Heart right ventricle (tissue), 16 donors: ENCODE measurements around the gene CXCL16. TPM values are rescaled to one million over a fixed set of nuclear protein-coding genes. Genes with fewer than 3 reads are reported as not detected.
"Not testable (repeated sequence)": the region's sequence is repeated elsewhere in the genome, so short reads cannot be mapped to it uniquely, and the experiment has no call there.

ENCODE experiments used
- ATAC-seq, 8 donors: fragments of 200-7000 bp; cut with Tn5 transposase; one replicate each; pipeline ENCODE4 v1.9.1; 2020; ENCODE audit warnings: mild to moderate bottlenecking in 8 of 8, moderate library complexity in 8 of 8, moderate number of reproducible peaks in 1 of 8
- DNase-seq, 2 donors: peaks; one replicate each; pipeline ENCODE4 v3.0.0-alpha.2; 2020
- H3K27ac ChIP-seq, 10 donors: fragments of 200-600 bp; sonication (generic) in 2 of 10; one replicate each; pipeline versions ENCODE4 v1.5.0 to v1.8.0; 2020 to 2022; ENCODE audit warnings: mild to moderate bottlenecking in 3 of 10
- H3K27me3 ChIP-seq, 7 donors: fragments of 200-600 bp; one replicate each; pipeline ENCODE4 v1.8.0; 2021 to 2022; ENCODE audit warnings: mild to moderate bottlenecking in 2 of 7
- H3K36me3 ChIP-seq, 9 donors: fragments of 200-600 bp; sonication (generic) in 1 of 9; one replicate each; pipeline versions ENCODE4 v1.5.0 to v1.8.0; 2020 to 2022; ENCODE audit warnings: mild to moderate bottlenecking in 2 of 9
- H3K4me1 ChIP-seq, 9 donors: fragments of 200-600 bp; sonication (generic) in 1 of 9; one replicate each; pipeline versions ENCODE4 v1.5.0 to v1.8.0; 2020 to 2022; ENCODE audit warnings: mild to moderate bottlenecking in 4 of 9
- H3K4me3 ChIP-seq, 10 donors: fragments of 200-600 bp; sonication (generic) in 2 of 10; one replicate each; pipeline versions ENCODE4 v1.5.0 to v1.8.0; 2020 to 2022; ENCODE audit warnings: mild to moderate bottlenecking in 7 of 10, moderate library complexity in 2 of 10
- H3K9me3 ChIP-seq, 11 donors: fragments of 200-600 bp in 10 of 11; sonication (generic) in 2 of 11; one replicate each; pipeline versions ENCODE4 v1.5.0 to v1.8.0; 2013 to 2022; ENCODE audit warnings: mild to moderate bottlenecking in 2 of 11, control low read depth in 1 of 11, moderate library complexity in 1 of 11
- CTCF ChIP-seq, 9 donors: fragments of 200-600 bp; sonication (generic) in 2 of 9; IDR thresholded peaks; one replicate each; pipeline versions ENCODE4 v1.5.0 to v1.8.0; 2021 to 2022; ENCODE audit warnings: antibody characterized with exemption in 9 of 9, mild to moderate bottlenecking in 5 of 9, moderate library complexity in 1 of 9
- WGBS, 2 donors: extraction: QIAGEN DNeasy Blood & Tissue Kit; methylation state at CpG; one replicate each; pipeline ENCODE4 v1.1.7; 2013; ENCODE audit warnings: inconsistent platforms in 1 of 2; 5-methylcytosine and 5-hydroxymethylcytosine counted together
- intact Hi-C, 10 donors: fragments of 100-400 bp; cut with DNase I; formaldehyde crosslinking; loops; one replicate each; pipeline versions ENCODE4 v1.11.1 to v1.14.2; 2022
- polyA plus RNA-seq, 2 donors: library from polyadenylated mRNA; stranded (reverse); fragments of 200-250 nt; gene quantifications; one replicate each; pipeline ENCODE4 v1.2.3, GENCODE V29; 2013
- total RNA-seq, 10 donors: library from RNA; stranded (reverse); fragmentation: NEBNext Ultra II Directional in 3 of 10; extraction: Animal tissue kit (Norgen Biotek cat#: 25700) in 3 of 10; gene quantifications; one replicate each; pipeline versions ENCODE4 v1.2.1 to v1.2.4, GENCODE V29; 2021 to 2023
- donor health status: Arrhythmogenic right ventricular cardiomyopathy.
- donor health status: ischemic (EF 13 %, LVEDD 7.1; RV severe dilation, severe dysfunction).
- donor health status: healthy with polysubstance abuse.
- donor health status: DM: no; HTN: yes; CAD: no.
- donor health status: DM: no; HTN: no; CAD: no.
- donor health status: ischemic (EF 25% LVEDD 6.9; RV normal size, moderate dysfunction).
- donor health status: ischemic (EF 25% LVEDD 5.7; RV mildly dilated, moderate dysfunction).
- donor health status: healthy.
- donor health status: DM: yes; HTN: yes; CAD: no.
- donor health status: Ischemic cardiomyopathy.
- donor health status: ischemic (EF 35%, LVEDD 5.7; RV mildly dilated, moderate dysfunction).
- donor health status: nonischemic (EF 11% LVEDD 7.7; RV severe dilation, severe dysfunction).
- donor health status: DM: yes; HTN: yes; CAD: no.
- donor health status: PGD.
- donor health status: ischemic (EF 29% LVEDD 5.4; RV normal size, mild dysfunction).
- donor health status: nonischemic (EF 23%, LVEDD 6.1; RV moderate dilation, normal function).

The CXCL16 gene
- total and polyA plus RNA-seq, 12 donors, result 1.5 to 29.6 (median 3.7) TPM

GRCh38 chr17:4717791-4718190 is 21.9 kb downstream of the CXCL16 start:
- no peaks in the 10 kb centered on the region for H3K27me3 ChIP-seq
- 88 to 89% methylated on average over 17 of the region's 17 CpGs for WGBS, 2 donors
- peaks cover 0 to 68% (median 0%) of the 10 kb centered on the region in 9 donors for H3K36me3 ChIP-seq
- no peaks in the 10 kb centered on the region for H3K9me3 ChIP-seq
- no peak for DNase-seq
- no peak for ATAC-seq
- intact Hi-C loops, result no loop called here
- H3K4me3 ChIP-seq, result no peak overlapping the region
- H3K4me1 ChIP-seq, result peaks cover 0 to 28% (median 9%) of the 10 kb centered on the region in 9 donors
- peak overlapping the region in 2 of 10 donors; percentile 31 to 99 for H3K27ac ChIP-seq
- TF ChIP-seq CTCF (IDR thresholded peaks at IDR 0.05), result no peak

GRCh38 chr17:4716081-4716480 is 23.6 kb downstream of the CXCL16 start:
- Histone ChIP-seq H3K36me3 (peaks cover 0 to 59% (median 0%) of the 10 kb centered on the region in 9 donors), H3K27me3 (no peaks in the 10 kb centered on the region), H3K27ac (peak overlapping the region in 1 of 10 donors; percentile 99), H3K4me3 (no peak overlapping the region), H3K4me1 (peaks cover 2 to 45% (median 8%) of the 10 kb centered on the region in 9 donors), H3K9me3 (no peaks in the 10 kb centered on the region)
- WGBS, 2 donors, result 97 to 99% methylated on average over 10 of the region's 10 CpGs
- TF ChIP-seq CTCF (IDR thresholded peaks at IDR 0.05), result no peak
- no peak for ATAC-seq
- DNase-seq, result no peak
- intact Hi-C loops, result no loop called here

GRCh38 chr17:4715063-4715744 is 24.5 kb downstream of the CXCL16 start:
- Histone ChIP-seq H3K27me3 (no peaks in the 10 kb centered on the region), H3K4me3 (peak overlapping the region in 1 of 10 donors; percentile 38), H3K36me3 (peaks cover 0 to 50% (median 0%) of the 10 kb centered on the region in 9 donors), H3K4me1 (peaks cover 4 to 48% (median 12%) of the 10 kb centered on the region in 9 donors), H3K9me3 (no peaks in the 10 kb centered on the region), H3K27ac (peak overlapping the region in 3 of 10 donors; percentile 15 to 99 (median 58))
- ATAC-seq (no peak), DNase-seq (no peak)
- TF ChIP-seq CTCF (IDR thresholded peaks at IDR 0.05), result no peak
- intact Hi-C loops, result no loop called here
- 73 to 80% methylated on average over 11 of the region's 11 CpGs for WGBS, 2 donors

GRCh38 chr17:4714340-4715062 is 25.2 kb downstream of the CXCL16 start:
- intact Hi-C loops, result loop anchor here in 4 of 10 donors (5.0 kb wide), 3 partner anchors 73 to 188 kb away; partner anchors contain the start of genes GLTPD2 (in 2 of the 4), VMO1 (in 2 of the 4) and CHRNE (in 1 of the 4)
- Histone ChIP-seq H3K36me3 (peaks cover 0 to 43% (median 0%) of the 10 kb centered on the region in 9 donors), H3K4me1 (peaks cover 4 to 51% (median 15%) of the 10 kb centered on the region in 9 donors), H3K4me3 (peak overlapping the region in 1 of 10 donors; percentile 38), H3K27ac (peak overlapping the region in 3 of 10 donors; percentile 15 to 99 (median 58))
- H3K9me3 ChIP-seq, ATAC-seq, H3K27me3 ChIP-seq, DNase-seq: not testable (repeated sequence)
- WGBS, 2 donors, result 83 to 84% methylated on average over 9 of the region's 15 CpGs
